GM12875 (cell line): ENCODE results near the gene PRKN.

ENCODE experiments used
- H3K4me3 ChIP-seq: one replicate; pipeline ENCODE4 v1.5.1; 2011; ENCODE audit warnings: low read depth, low read length, control low read depth
- CTCF ChIP-seq: IDR thresholded peaks from 2 replicates; pipeline ENCODE4 v1.5.1; 2011; ENCODE audit warnings: low read depth, mild to moderate bottlenecking, control low read depth, inconsistent platforms, low read length, moderate library complexity, borderline replicate concordance; ENCODE audit not compliant: insufficient read depth

PRKN gene

GRCh38 chr6:162140251-162140852 is 587.2 kb downstream of the PRKN start:
- no peak for TF ChIP-seq CTCF

GRCh38 chr6:162125659-162126058 is 601.9 kb downstream of the PRKN start:
- TF ChIP-seq CTCF, result no peak

More at GRCh38 chr6:162140251-162140852, 587.2 kb downstream of the PRKN start:
- no peak overlapping the region for H3K4me3 ChIP-seq

GRCh38 chr6:162124710-162125435 is 602.7 kb downstream of the PRKN start:
- no peak overlapping the region for H3K4me3 ChIP-seq
- no peak for TF ChIP-seq CTCF

More at GRCh38 chr6:162125659-162126058, 601.9 kb downstream of the PRKN start:
- no peak overlapping the region for H3K4me3 ChIP-seq

- TF ChIP-seq CTCF, result peak; percentile 12; the same call in 1 of the 2 replicates
- no peak overlapping the region for H3K4me3 ChIP-seq
Measured at GRCh38 chr6:162123797-162124196, 603.8 kb downstream of the PRKN start.

GRCh38 chr6:162119341-162119740 is 608.2 kb downstream of the PRKN start:
- no peak for TF ChIP-seq CTCF
- H3K4me3 ChIP-seq, result no peak overlapping the region

GRCh38 chr6:162118706-162119105 is 608.9 kb downstream of the PRKN start:
- no peak overlapping the region for H3K4me3 ChIP-seq
- no peak for TF ChIP-seq CTCF
